Peyer's patch (tissue), 4 donors: Measurements from ENCODE around the gene GNG7. TPM values are rescaled to one million over a fixed set of nuclear protein-coding genes. Genes with fewer than 3 reads are reported as not detected.
"Not testable (repeated sequence)": the region's sequence is repeated elsewhere in the genome, so short reads cannot be mapped to it uniquely, and the experiment has no call there.

Experiments used
- DNase-seq, 3 donors: peaks; one replicate each; pipeline ENCODE4 v3.0.0-alpha.2; 2017 to 2019
- H3K27ac ChIP-seq, 4 donors: fragments of 200-600 bp; sonication (generic); one replicate each; pipeline ENCODE4 v1.5.1; 2016 to 2019
- H3K27me3 ChIP-seq, 2 donors: fragments of 200-600 bp; sonication (generic); one replicate each; pipeline ENCODE4 v1.5.1; 2019
- H3K36me3 ChIP-seq, 3 donors: fragments of 200-600 bp; sonication (generic); one replicate each; pipeline ENCODE4 v1.5.1; 2016 to 2019
- H3K4me1 ChIP-seq, 4 donors: fragments of 200-600 bp; sonication (generic); one replicate each; pipeline ENCODE4 v1.5.1; 2016 to 2019
- H3K4me3 ChIP-seq, 4 donors: fragments of 200-600 bp; sonication (generic); 1 replicate in 3 of 4; 2 replicates in 1 of 4; pipeline ENCODE4 v1.5.1; 2016 to 2019; ENCODE audit warnings: mild to moderate bottlenecking in 1 of 4
- H3K9me3 ChIP-seq, 4 donors: fragments of 200-600 bp; sonication (generic); one replicate each; pipeline ENCODE4 v1.5.1; 2016 to 2019; ENCODE audit warnings: mild to moderate bottlenecking in 1 of 4
- CTCF ChIP-seq, 6 experiments: fragments of 450-650 bp in 4 of 6; fragments of 200-600 bp in 2 of 6; sonication (generic) in 1 of 6; IDR thresholded peaks; one replicate each; pipeline ENCODE4 v1.5.1; 2017 to 2019; ENCODE audit warnings: antibody characterized with exemption in 6 of 6, mild to moderate bottlenecking in 3 of 6, moderate library complexity in 1 of 6
- POLR2A ChIP-seq, 2 donors: fragments of 450-650 bp; IDR thresholded peaks; one replicate each; pipeline ENCODE4 v1.5.1; 2017; ENCODE audit warnings: antibody characterized with exemption in 2 of 2, mild to moderate bottlenecking in 2 of 2, moderate library complexity in 2 of 2
- total RNA-seq, 4 donors: library from RNA; depleted of rRNA; stranded (reverse); fragments of >200 nt; gene quantifications; one replicate each; pipeline ENCODE4 v1.1.0, GENCODE V29; 2016

Gene GNG7
- total RNA-seq, 4 donors from 2014 or later, result 1.2 to 14.9 (median 2.0) TPM

- no peak for DNase-seq
- TF ChIP-seq POLR2A (IDR thresholded peaks at IDR 0.05) (no peak), CTCF (IDR thresholded peaks at IDR 0.05) (no peak)
- Histone ChIP-seq H3K36me3 (no peaks in the 10 kb centered on the region), H3K4me1 (no peaks in the 10 kb centered on the region), H3K9me3 (no peaks in the 10 kb centered on the region), H3K27ac (peak overlapping the region in 1 of 4 donors; percentile 27), H3K4me3 (no peak overlapping the region), H3K27me3 (no peaks in the 10 kb centered on the region)
Measured at GRCh38 chr19:2670217-2670616, 32.3 kb downstream of the GNG7 start.

GRCh38 chr19:2668175-2668763, 34.2 kb downstream of the GNG7 start:
- no peaks in the 10 kb centered on the region for H3K27me3 ChIP-seq
- H3K9me3 ChIP-seq, result no peaks in the 10 kb centered on the region
- TF ChIP-seq CTCF (IDR thresholded peaks at IDR 0.05), result no peak
- no peak for TF ChIP-seq POLR2A (IDR thresholded peaks at IDR 0.05)
- H3K36me3 ChIP-seq, result no peaks in the 10 kb centered on the region
- H3K27ac ChIP-seq, result peak overlapping the region in 3 of 4 donors; percentile 13 to 70 (median 32)
- H3K4me3 ChIP-seq, result no peak overlapping the region
- no peaks in the 10 kb centered on the region for H3K4me1 ChIP-seq
- no peak for DNase-seq

GRCh38 chr19:2667349-2667748, 35.1 kb downstream of the GNG7 start:
- not testable (repeated sequence) for DNase-seq, H3K36me3 ChIP-seq, H3K27me3 ChIP-seq, H3K9me3 ChIP-seq, H3K4me3 ChIP-seq, H3K4me1 ChIP-seq
- peak overlapping the region in 1 of 4 donors; percentile 70 for H3K27ac ChIP-seq

DNA sequence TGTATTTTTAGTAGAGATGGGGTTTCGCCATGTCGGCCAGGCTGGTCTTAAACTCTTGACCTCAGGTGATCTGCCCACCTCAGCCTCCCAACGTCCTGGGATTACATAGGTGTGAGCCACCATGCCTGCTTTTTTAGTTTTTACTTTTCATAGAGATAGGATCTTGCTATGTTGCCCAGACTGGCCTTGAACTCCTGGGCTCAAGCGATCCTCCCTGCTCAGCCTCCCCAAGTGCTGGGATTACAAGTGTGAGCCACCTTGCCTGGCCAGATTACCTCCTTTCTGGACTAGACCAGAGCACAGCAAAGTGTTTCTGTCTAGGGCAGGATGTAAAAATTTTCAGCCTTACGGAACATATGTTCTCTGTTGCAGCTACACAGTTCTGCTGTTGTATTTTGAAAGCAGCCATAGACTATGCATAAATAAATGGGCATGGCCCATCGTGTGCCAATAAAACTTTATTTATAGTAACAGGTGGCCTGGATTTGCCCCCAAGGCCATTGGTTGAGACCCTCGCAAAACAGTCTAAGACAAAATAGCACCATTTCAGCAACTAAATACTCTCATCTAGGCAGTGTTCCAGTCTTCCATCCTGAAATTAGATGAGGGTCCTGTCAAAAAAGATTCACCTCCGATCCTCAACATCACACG, 36.0 kb downstream of the GNG7 start:
- H3K9me3 ChIP-seq, result no peaks in the 10 kb centered on the region
- H3K27ac ChIP-seq, result peak overlapping the region in 1 of 4 donors; percentile 80
- H3K27me3 ChIP-seq, result no peaks in the 10 kb centered on the region
- TF ChIP-seq POLR2A (IDR thresholded peaks at IDR 0.05) (no peak), CTCF (IDR thresholded peaks at IDR 0.05) (no peak)
- no peaks in the 10 kb centered on the region for H3K4me1 ChIP-seq
- DNase-seq, result no peak
- H3K4me3 ChIP-seq, result no peak overlapping the region
- no peaks in the 10 kb centered on the region for H3K36me3 ChIP-seq

DNA sequence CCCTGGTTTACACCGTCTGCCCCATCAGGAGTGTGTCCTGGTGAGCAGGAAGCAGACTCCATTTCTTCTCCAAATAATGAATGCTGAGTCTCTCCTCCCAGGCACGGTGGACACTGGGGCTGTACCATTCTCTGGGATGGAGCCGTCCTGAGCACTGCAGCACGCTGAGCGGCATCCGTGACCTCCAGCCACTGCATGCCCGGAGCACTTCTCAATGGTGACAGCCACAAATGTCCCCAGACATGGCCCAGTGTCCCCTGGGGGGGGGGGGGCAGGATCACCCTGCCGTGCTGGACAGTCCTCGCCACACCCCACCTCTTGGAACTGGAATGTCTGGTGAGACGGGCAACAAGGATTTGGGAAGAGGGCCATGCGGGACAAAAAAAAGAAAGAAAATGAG, 37.4 kb downstream of the GNG7 start:
- peak overlapping the region in 2 of 4 donors; percentile 54 to 80 for H3K27ac ChIP-seq
- H3K4me3 ChIP-seq, result no peak overlapping the region
- H3K27me3 ChIP-seq, result no peaks in the 10 kb centered on the region
- no peaks in the 10 kb centered on the region for H3K9me3 ChIP-seq
- H3K4me1 ChIP-seq, result no peaks in the 10 kb centered on the region
- no peak for DNase-seq
- H3K36me3 ChIP-seq, result no peaks in the 10 kb centered on the region
- TF ChIP-seq CTCF (IDR thresholded peaks at IDR 0.05) (no peak), POLR2A (IDR thresholded peaks at IDR 0.05) (no peak)

GRCh38 chr19:2663920-2664571, 38.4 kb downstream of the GNG7 start:
- Histone ChIP-seq H3K9me3 (no peaks in the 10 kb centered on the region), H3K27ac (peak overlapping the region in 3 of 4 donors; percentile 46 to 80 (median 54)), H3K27me3 (no peaks in the 10 kb centered on the region), H3K36me3 (no peaks in the 10 kb centered on the region), H3K4me3 (no peak overlapping the region), H3K4me1 (no peaks in the 10 kb centered on the region)
- TF ChIP-seq CTCF (IDR thresholded peaks at IDR 0.05) (peak in 1 of 6 experiments; percentile 21), POLR2A (IDR thresholded peaks at IDR 0.05) (no peak)
- DNase-seq, result peak in 2 of 3 donors; percentile 88 to 91
